Keratinocyte (primary cell): ENCODE data around the gene DIDO1. TPM values are rescaled to one million over a fixed set of nuclear protein-coding genes. Genes with fewer than 3 reads are reported as not detected.
"Not testable (repeated sequence)": the region's sequence is repeated elsewhere in the genome, so short reads cannot be mapped to it uniquely, and the experiment has no call there.

Source experiments
- DNase-seq: peaks from one replicate; pipeline ENCODE4 v3.0.0-alpha.2; 2011; ENCODE audit warnings: low read depth, missing footprints, low spot score
- FAIRE-seq: peaks from 2 replicates; lab custom pipeline; 2011; peaks lifted over from hg19 to GRCh38; lab: Jason Lieb, UNC
- H2AFZ ChIP-seq: 2 replicates; pipeline ENCODE4 v1.6.0; 2012; ENCODE audit warnings: low read length, control low read depth, inconsistent platforms; ENCODE audit not compliant: control insufficient read depth
- H3K27ac ChIP-seq: 2 replicates; pipeline ENCODE4 v1.5.1; 2011; ENCODE audit warnings: low read length; ENCODE audit not compliant: control insufficient read depth, insufficient read depth
- H3K27me3 ChIP-seq: 3 replicates; pipeline ENCODE4 v1.6.0; 2011; ENCODE audit warnings: low read length; ENCODE audit not compliant: control insufficient read depth, insufficient read depth; ENCODE audit errors: extremely low read depth
- H3K36me3 ChIP-seq, 2 experiments: 2 replicates in 1 of 2; 3 replicates in 1 of 2; pipeline ENCODE4 v1.5.1; 2011; ENCODE audit warnings: low read length in 2 of 2, mild to moderate bottlenecking in 1 of 2; ENCODE audit not compliant: control insufficient read depth in 2 of 2, insufficient read depth in 2 of 2; ENCODE audit errors: extremely low read depth in 1 of 2
- H3K4me1 ChIP-seq: 3 replicates; pipeline ENCODE4 v1.5.1; 2011; ENCODE audit warnings: low read length; ENCODE audit not compliant: control insufficient read depth, insufficient read depth; ENCODE audit errors: extremely low read depth
- H3K4me2 ChIP-seq: 3 replicates; pipeline ENCODE4 v1.6.0; 2011; ENCODE audit warnings: low read depth, low read length; ENCODE audit not compliant: control insufficient read depth, insufficient read depth; ENCODE audit errors: extremely low read depth
- H3K4me3 ChIP-seq, 3 experiments: fragments of 200-600 bp in 1 of 3; sonication (generic) in 1 of 3; 2 replicates in 2 of 3; 3 replicates in 1 of 3; pipeline ENCODE4 v1.5.1; 2011 to 2016; ENCODE audit warnings: low read length in 3 of 3, mild to moderate bottlenecking in 3 of 3, control low read depth in 2 of 3, inconsistent platforms in 1 of 3, low read depth in 1 of 3, mixed read lengths in 1 of 3, mixed run types in 1 of 3, moderate library complexity in 1 of 3; ENCODE audit not compliant: control insufficient read depth in 2 of 3, insufficient read depth in 2 of 3; ENCODE audit errors: extremely low read depth in 1 of 3
- H3K79me2 ChIP-seq: 2 replicates; pipeline ENCODE4 v1.6.0; 2012; ENCODE audit warnings: low read length; ENCODE audit not compliant: control insufficient read depth, insufficient read depth
- H3K9ac ChIP-seq: 3 replicates; pipeline ENCODE4 v1.6.0; 2011; ENCODE audit warnings: low read length; ENCODE audit not compliant: control insufficient read depth, insufficient read depth; ENCODE audit errors: extremely low read depth
- H3K9me1 ChIP-seq: 3 replicates; pipeline ENCODE4 v1.6.0; 2011; ENCODE audit warnings: low read length; ENCODE audit not compliant: control insufficient read depth, insufficient read depth; ENCODE audit errors: extremely low read depth
- H3K9me3 ChIP-seq: 2 replicates; pipeline ENCODE4 v1.5.1; 2012; ENCODE audit warnings: low read depth, low read length; ENCODE audit not compliant: control insufficient read depth
- H4K20me1 ChIP-seq: 3 replicates; pipeline ENCODE4 v1.6.0; 2011; ENCODE audit warnings: low read length; ENCODE audit not compliant: control insufficient read depth, insufficient read depth; ENCODE audit errors: extremely low read depth
- CTCF ChIP-seq, 3 experiments: IDR thresholded peaks in 1 of 3; conservative IDR thresholded peaks in 1 of 3; optimal IDR thresholded peaks in 1 of 3; 2 replicates in 2 of 3; 3 replicates in 1 of 3; pipeline versions ENCODE3 to v1.5.1; 2011; ENCODE audit warnings: low read length in 3 of 3, mild to moderate bottlenecking in 3 of 3, moderate library complexity in 2 of 3, control low read depth in 1 of 3, inconsistent platforms in 1 of 3; ENCODE audit not compliant: insufficient read depth in 2 of 3; ENCODE audit errors: extremely low read depth in 1 of 3
- EZH2 ChIP-seq: IDR thresholded peaks from one replicate; pipeline ENCODE4 v1.6.1; 2012; ENCODE audit warnings: inconsistent platforms, mild to moderate bottlenecking, low read length, moderate library complexity
- dilution Hi-C: fragments of 300-500 bp; cut with MboI; formaldehyde crosslinking; loops from one replicate; pipeline ENCODE4 v1.7.0; 2020; ENCODE audit warnings: low sequenced_read_pairs; ENCODE audit not compliant: extremely low pct_ligation_motif_present
- polyA plus RNA-seq, 5 experiments: library from polyadenylated mRNA; depleted of rRNA in 3 of 5; stranded (reverse) in 3 of 5; stranded (forward) in 1 of 5; unstranded in 1 of 5; fragments of >200 nt; gene quantifications; 1 replicate in 1 of 5; 2 replicates in 3 of 5; 3 replicates in 1 of 5; pipeline versions ENCODE4 v1.2.1 to v1.2.3, GENCODE V29; 2011 to 2012; ENCODE audit warnings: missing spikeins in 2 of 5, low read depth in 1 of 5, low replicate concordance in 1 of 5

DIDO1 gene
- polyA plus RNA-seq, 1 donor (not counting 4 experiments of a cell fraction or from before 2014, with no cell fraction given), result 14.2 TPM

- H3K4me3 ChIP-seq, result peak overlapping the region; percentile 67 to 91 (median 89)
- peak overlapping the region; percentile 98 for H3K9ac ChIP-seq
- H3K4me2 ChIP-seq, result peak overlapping the region; percentile 99
- peaks cover 43% of the 10 kb centered on the region for H4K20me1 ChIP-seq
- H3K9me1 ChIP-seq, result peaks cover 11% of the 10 kb centered on the region
- peaks cover 56% of the 10 kb centered on the region for H3K4me1 ChIP-seq
- DNase-seq (no peak), FAIRE-seq (no peak)
- H3K27ac ChIP-seq, result peak overlapping the region; percentile 97
- dilution Hi-C loops, result no loop called here
- TF ChIP-seq CTCF (optimal IDR thresholded peaks at IDR 0.05 in 1 of 3, IDR thresholded peaks at IDR 0.05 in 1 of 3, conservative IDR thresholded peaks at IDR 0.05 in 1 of 3; ENCODE audit: extremely low read depth in 1 of 3, insufficient read depth in 2 of 3, low read length in 3 of 3) (no peak), EZH2 (no peak)
- peaks cover 0 to 6% of the 10 kb centered on the region in 2 experiments for H3K36me3 ChIP-seq
- no peaks in the 10 kb centered on the region for H3K27me3 ChIP-seq
- no peaks in the 10 kb centered on the region for H3K9me3 ChIP-seq
- H3K79me2 ChIP-seq, result peaks cover 92% of the 10 kb centered on the region
- no peak overlapping the region for H2AFZ ChIP-seq
These were observed 1.7 kb downstream of the DIDO1 start for GRCh38 chr20:62924442-62925075.

GRCh38 chr20:62923669-62924441 lies 2.5 kb downstream of the DIDO1 start:
- Histone ChIP-seq H4K20me1 (peaks cover 48% of the 10 kb centered on the region), H3K79me2 (peaks cover 96% of the 10 kb centered on the region), H2AFZ (no peak overlapping the region), H3K27me3 (no peaks in the 10 kb centered on the region), H3K4me1 (peaks cover 56% of the 10 kb centered on the region), H3K4me3 (peak overlapping the region; percentile 67 to 91 (median 89)), H3K9me3 (no peaks in the 10 kb centered on the region), H3K4me2 (peak overlapping the region; percentile 99), H3K9me1 (peaks cover 11% of the 10 kb centered on the region), H3K9ac (peak overlapping the region; percentile 98), H3K27ac (peak overlapping the region; percentile 97), H3K36me3 (peaks cover 0 to 6% of the 10 kb centered on the region in 2 experiments)
- dilution Hi-C loops, result no loop called here
- TF ChIP-seq EZH2 (no peak), CTCF (optimal IDR thresholded peaks at IDR 0.05 in 1 of 3, IDR thresholded peaks at IDR 0.05 in 1 of 3, conservative IDR thresholded peaks at IDR 0.05 in 1 of 3; ENCODE audit: extremely low read depth in 1 of 3, insufficient read depth in 2 of 3, low read length in 3 of 3) (no peak)
- DNase-seq (no peak), FAIRE-seq (no peak)

GRCh38 chr20:62923059-62923668 lies 3.1 kb downstream of the DIDO1 start:
- DNase-seq, H3K36me3 ChIP-seq, H3K9me3 ChIP-seq, H2AFZ ChIP-seq, FAIRE-seq, dilution Hi-C loops, H3K27me3 ChIP-seq: not testable (repeated sequence)
- H3K27ac ChIP-seq, result peak overlapping the region; percentile 97
- peaks cover 49% of the 10 kb centered on the region for H3K4me1 ChIP-seq
- peak overlapping the region in 2 of 3 experiments; percentile 89 to 91 for H3K4me3 ChIP-seq
- peaks cover 96% of the 10 kb centered on the region for H3K79me2 ChIP-seq
- peaks cover 52% of the 10 kb centered on the region for H4K20me1 ChIP-seq
- peak overlapping the region; percentile 99 for H3K4me2 ChIP-seq
- peaks cover 11% of the 10 kb centered on the region for H3K9me1 ChIP-seq
- H3K9ac ChIP-seq, result peak overlapping the region; percentile 98
